Stomach (tissue), 4 donors: Measurements from ENCODE around the gene UGT3A2.

Experiments used
- CTCF ChIP-seq, 7 experiments: fragments of 450-650 bp in 4 of 7; fragments of 200-600 bp in 3 of 7; sonication (generic) in 3 of 7; IDR thresholded peaks; one replicate each; pipeline ENCODE4 v1.5.1; 2016 to 2019; ENCODE audit warnings: antibody characterized with exemption in 7 of 7, control low read depth in 2 of 7, mild to moderate bottlenecking in 1 of 7
- EP300 ChIP-seq: sonication (generic); formaldehyde crosslinking; IDR thresholded peaks from one replicate; pipeline ENCODE4 v1.6.1; 2017; ENCODE audit warnings: antibody characterized with exemption
- POLR2A ChIP-seq, 4 donors: fragments of 450-650 bp; IDR thresholded peaks; one replicate each; pipeline ENCODE4 v1.6.1; 2016; ENCODE audit warnings: antibody characterized with exemption in 4 of 4, control low read depth in 2 of 4, mild to moderate bottlenecking in 1 of 4, moderate library complexity in 1 of 4
- POLR2AphosphoS5 ChIP-seq, 3 donors: sonication (generic); formaldehyde crosslinking; IDR thresholded peaks; one replicate each; pipeline ENCODE4 v1.6.1; 2016; ENCODE audit warnings: antibody characterized with exemption in 3 of 3

GRCh38 chr5:36078430-36078829, 11.7 kb upstream of the UGT3A2 start:
- no peak for TF ChIP-seq POLR2AphosphoS5 (IDR thresholded peaks at IDR 0.05)
- no peak for TF ChIP-seq CTCF (IDR thresholded peaks at IDR 0.05)
- TF ChIP-seq EP300 = no peak
- TF ChIP-seq POLR2A (IDR thresholded peaks at IDR 0.05) = no peak
